ENCODE results near the gene TOMM40L. TPM values are rescaled to one million over a fixed set of nuclear protein-coding genes. Genes with fewer than 3 reads are reported as not detected.
A peak's percentile ranks its signal among the peaks of the same experiment; 100 is the strongest.
"Not testable (repeated sequence)": the region's sequence is repeated elsewhere in the genome, so short reads cannot be mapped to it uniquely, and the experiment has no call there.

Gene TOMM40L
- total RNA-seq, 2 experiments from 2014 or later: 12.3 to 13.2 TPM

GRCh38 chr1:161255955-161256520, 30.2 kb downstream of the TOMM40L start:
- DNase-seq, POLR2A ChIA-PET, CTCF ChIA-PET, H3K4me3 Mint-ChIP-seq, H3K4me1 Mint-ChIP-seq, H3K27ac Mint-ChIP-seq, ATAC-seq: not testable (repeated sequence)
- intact Hi-C loops (cut with DNase I, micrococcal nuclease): loop anchor here in 1 of 2 experiments (2.0 kb wide), 1 partner anchor 13 kb away; no protein-coding TSS in a partner anchor
- Mint-ChIP-seq H3K9me3 (ENCODE audit: low read depth) (peaks cover 19% of the 10 kb centered on the region), H3K27me3 (peaks cover 42% of the 10 kb centered on the region), H3K36me3 (ENCODE audit: low read depth) (peaks cover 14% of the 10 kb centered on the region)

DNA sequence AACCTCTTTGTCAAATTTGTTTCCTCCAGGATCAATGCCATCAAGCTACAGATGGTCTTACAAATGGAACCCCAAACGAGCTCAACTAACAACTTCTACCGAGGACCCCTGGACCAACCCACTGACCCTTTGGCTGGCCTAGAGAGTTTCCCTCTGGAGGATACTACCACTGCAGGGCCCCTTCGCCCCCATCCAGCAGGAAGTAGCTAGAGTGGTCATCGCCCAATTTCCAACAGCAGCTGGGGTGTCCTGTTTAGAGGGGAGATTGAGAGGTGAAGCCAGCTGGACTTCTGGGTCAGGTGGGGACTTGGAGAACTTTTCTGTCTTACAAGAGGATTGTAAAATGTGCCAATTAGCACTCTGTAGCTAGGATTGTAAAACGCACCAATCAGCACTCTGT, 31.2 kb downstream of the TOMM40L start:
- H3K4me1 Mint-ChIP-seq; H3K27ac Mint-ChIP-seq; H3K4me3 Mint-ChIP-seq; ATAC-seq; intact Hi-C loops (cut with DNase I, micrococcal nuclease): not testable (repeated sequence)
- ChIA-PET POLR2A (interaction anchor here (0.6 kb wide), 1 partner anchor 128 kb away, joined by 6 read pairs; no protein-coding TSS in a partner anchor), CTCF (interaction anchor here (0.7 to 1.3 kb wide), 2 partner anchors 9 to 31 kb away, joined by 4 to 6 read pairs; partner anchors contain the start of gene TOMM40L)
- H3K9me3 Mint-ChIP-seq (ENCODE audit: low read depth): peaks cover 19% of the 10 kb centered on the region
- peaks cover 14% of the 10 kb centered on the region for H3K36me3 Mint-ChIP-seq (ENCODE audit: low read depth)
- peaks cover 52% of the 10 kb centered on the region for H3K27me3 Mint-ChIP-seq
- peak; percentile 35 for DNase-seq

DNA sequence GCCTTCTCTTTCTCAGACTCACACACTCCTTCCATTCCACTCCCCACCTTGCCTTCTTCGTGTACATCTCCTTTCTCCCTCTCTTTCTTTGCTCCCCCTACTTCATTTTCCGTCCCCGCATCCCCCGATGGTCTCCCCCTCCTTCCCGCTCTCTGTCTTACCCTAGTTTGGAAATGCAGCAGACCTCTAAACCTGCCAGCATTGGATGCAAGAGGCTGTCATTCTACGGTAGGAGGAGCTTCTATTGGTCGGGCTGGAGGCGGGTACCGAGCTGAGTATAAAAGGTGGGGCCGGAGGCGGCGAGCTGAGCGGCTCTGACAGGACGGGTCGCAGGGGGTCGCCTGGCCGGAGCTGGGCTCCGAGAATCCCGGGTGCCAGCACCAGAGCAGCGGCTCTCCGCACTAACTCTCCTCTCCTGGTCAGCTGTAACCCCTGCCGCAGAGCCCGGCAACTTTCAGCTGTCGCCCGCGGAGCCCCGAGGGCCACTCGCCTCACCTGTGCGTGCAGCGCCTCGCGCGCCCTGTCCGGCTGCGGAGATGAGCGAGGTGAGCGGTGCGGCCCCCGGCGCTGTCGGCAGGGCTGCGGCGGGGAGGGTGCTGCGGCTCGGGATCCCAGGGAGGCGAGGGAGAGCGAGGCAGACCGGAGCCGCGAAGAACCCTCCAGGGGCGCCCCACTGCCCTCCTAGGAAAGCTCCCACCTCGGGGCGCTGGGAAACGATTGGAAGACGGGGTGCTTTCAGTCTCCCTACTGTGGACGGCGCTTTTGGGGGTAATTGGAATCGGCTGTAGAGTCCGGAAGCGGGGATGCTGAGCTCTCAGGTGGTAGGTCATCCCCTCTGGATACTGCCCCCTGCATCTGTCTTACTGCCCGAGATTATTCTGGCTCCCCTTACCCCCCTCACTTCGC, 32.8 kb downstream of the TOMM40L start, which contains the start of gene PCP4L1:
Gene PCP4L1, plus strand, starts transcription at position 307 of the 906 bp plus-strand sequence. Its CDS starts 230 bp downstream, at position 537.
- Mint-ChIP-seq H3K27ac (no peak within 1 kb of the TSS), H3K27me3 (peaks cover 56% of the 10 kb centered on the region)
- CTCF ChIA-PET: interaction anchor here (0.6 to 1.3 kb wide), 6 partner anchors 9 to 43 kb away, joined by 3 to 9 read pairs (median 4); no protein-coding TSS in a partner anchor

GRCh38 chr1:161259345-161259702, 33.5 kb downstream of the TOMM40L start:
- Mint-ChIP-seq H3K27ac (no peak overlapping the region), H3K4me1 (peaks cover 8% of the 10 kb centered on the region), H3K27me3 (peaks cover 56% of the 10 kb centered on the region), H3K36me3 (ENCODE audit: low read depth) (peaks cover 14% of the 10 kb centered on the region), H3K4me3 (peak overlapping the region; percentile 56), H3K9me3 (ENCODE audit: low read depth) (peaks cover 19% of the 10 kb centered on the region)
- CTCF ChIA-PET: interaction anchor here (0.6 to 1.7 kb wide), 3 partner anchors 31 to 122 kb away, joined by 3 to 4 read pairs (median 3); no protein-coding TSS in a partner anchor
- POLR2A ChIA-PET: no interaction called here
- no peak for DNase-seq
- no peak for ATAC-seq
- intact Hi-C loops (cut with DNase I, micrococcal nuclease): no loop called here

More for the DNA sequence above, 32.8 kb downstream of the TOMM40L start, which contains the start of gene PCP4L1:
- Mint-ChIP-seq H3K9me3 (ENCODE audit: low read depth) (peaks cover 19% of the 10 kb centered on the region), H3K4me1 (peaks cover 8% of the 10 kb centered on the region), H3K4me3 (peak within 1 kb of the TSS; percentile 56), H3K36me3 (ENCODE audit: low read depth) (peaks cover 14% of the 10 kb centered on the region)
- POLR2A ChIA-PET: no interaction called here
- intact Hi-C loops (cut with DNase I, micrococcal nuclease): no loop called here
- peak; percentile 96 for ATAC-seq
- DNase-seq: peak; percentile 70

DNA sequence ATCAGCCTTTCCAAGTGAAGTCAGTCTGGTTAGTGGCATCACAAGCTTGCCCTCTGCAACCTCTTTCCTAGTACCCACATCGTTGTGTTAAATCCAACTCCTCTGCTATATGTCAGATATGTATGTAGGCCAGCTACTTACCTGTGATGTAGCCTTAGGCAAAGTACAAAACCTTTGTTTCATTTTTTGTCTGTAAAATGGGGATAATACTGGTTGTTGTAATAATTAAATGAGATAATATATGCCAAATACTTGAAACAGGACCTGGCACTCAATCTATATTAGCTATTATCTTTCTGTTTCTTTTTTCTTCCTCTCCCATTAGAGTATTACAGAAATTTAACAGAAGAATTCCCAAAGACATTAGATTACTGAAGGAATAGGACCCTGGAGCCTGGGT, 33.9 kb downstream of the TOMM40L start:
- POLR2A ChIA-PET: no interaction called here
- H3K27me3 Mint-ChIP-seq: peaks cover 56% of the 10 kb centered on the region

DNA sequence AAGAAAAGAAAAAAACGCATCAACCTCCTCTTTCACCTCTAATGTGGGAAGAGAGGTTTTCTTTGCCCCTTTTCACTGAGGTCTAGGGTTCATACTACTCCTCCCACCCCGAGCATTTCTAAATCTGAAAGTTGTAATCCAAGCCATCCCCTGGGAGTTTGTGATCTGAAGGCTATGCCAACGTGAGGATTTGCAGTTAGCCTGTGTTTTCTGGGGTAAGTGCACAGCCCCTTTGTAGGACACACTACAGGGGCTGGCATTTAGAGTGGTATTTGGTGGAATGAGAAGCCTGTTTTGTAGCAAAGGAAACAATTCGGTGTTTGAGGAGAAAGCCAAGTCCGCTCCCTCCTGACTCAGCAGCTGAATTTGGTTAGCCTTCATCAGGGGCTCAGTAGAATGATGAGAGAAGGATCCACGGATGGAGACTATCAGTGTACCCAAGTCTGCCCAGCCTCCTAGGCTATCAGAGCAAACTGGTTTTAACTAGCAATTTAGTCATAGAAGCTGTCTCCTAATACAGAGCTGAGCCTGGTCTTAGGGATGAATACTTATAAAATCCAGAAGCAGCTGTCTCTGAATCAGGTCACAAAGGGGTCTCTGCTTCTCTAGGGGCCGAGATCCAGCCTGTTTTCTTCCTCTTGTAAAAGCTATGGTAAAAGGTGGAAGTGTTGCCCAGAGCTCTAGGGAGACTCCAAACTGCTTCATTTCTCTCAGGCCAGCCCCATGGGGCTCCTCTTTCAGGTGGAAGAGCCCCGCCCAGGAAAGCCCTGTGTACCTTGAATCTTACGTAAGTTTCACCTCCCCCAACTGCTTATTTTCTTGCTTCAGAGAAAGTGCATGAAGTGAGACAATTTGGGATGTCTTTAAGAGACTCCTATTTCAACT, 34.8 kb downstream of the TOMM40L start:
- DNase-seq (no peak), ATAC-seq (no peak)
- POLR2A ChIA-PET: no interaction called here
- Mint-ChIP-seq H3K27ac (no peak overlapping the region), H3K4me3 (no peak overlapping the region), H3K4me1 (peaks cover 8% of the 10 kb centered on the region), H3K36me3 (ENCODE audit: low read depth) (peaks cover 14% of the 10 kb centered on the region), H3K27me3 (peaks cover 54% of the 10 kb centered on the region), H3K9me3 (ENCODE audit: low read depth) (peaks cover 19% of the 10 kb centered on the region)
- CTCF ChIA-PET: interaction anchor here (0.6 to 1.7 kb wide), 5 partner anchors 11 to 121 kb away, joined by 3 to 5 read pairs (median 3); no protein-coding TSS in a partner anchor
- intact Hi-C loops (cut with DNase I, micrococcal nuclease): no loop called here

More for the DNA sequence above, 33.9 kb downstream of the TOMM40L start:
- CTCF ChIA-PET: interaction anchor here (0.6 to 1.7 kb wide), 5 partner anchors 30 to 122 kb away, joined by 3 to 4 read pairs (median 3); no protein-coding TSS in a partner anchor
- intact Hi-C loops (cut with DNase I, micrococcal nuclease): no loop called here
- Mint-ChIP-seq H3K9me3 (ENCODE audit: low read depth) (peaks cover 19% of the 10 kb centered on the region), H3K4me3 (no peak overlapping the region), H3K4me1 (peaks cover 8% of the 10 kb centered on the region), H3K36me3 (ENCODE audit: low read depth) (peaks cover 14% of the 10 kb centered on the region), H3K27ac (no peak overlapping the region)
- no peak for DNase-seq
- no peak for ATAC-seq

GRCh38 chr1:161261261-161262235, 35.7 kb downstream of the TOMM40L start:
- Mint-ChIP-seq H3K36me3 (ENCODE audit: low read depth) (peaks cover 14% of the 10 kb centered on the region), H3K27ac (no peak overlapping the region), H3K4me3 (no peak overlapping the region), H3K4me1 (peaks cover 8% of the 10 kb centered on the region), H3K27me3 (peaks cover 49% of the 10 kb centered on the region), H3K9me3 (ENCODE audit: low read depth) (peaks cover 17% of the 10 kb centered on the region)
- intact Hi-C loops (cut with DNase I, micrococcal nuclease): no loop called here
- CTCF ChIA-PET: interaction anchor here (0.9 kb wide), 1 partner anchor 11 kb away, joined by 5 read pairs; no protein-coding TSS in a partner anchor
- POLR2A ChIA-PET: no interaction called here
- DNase-seq: no peak
- no peak for ATAC-seq

DNA sequence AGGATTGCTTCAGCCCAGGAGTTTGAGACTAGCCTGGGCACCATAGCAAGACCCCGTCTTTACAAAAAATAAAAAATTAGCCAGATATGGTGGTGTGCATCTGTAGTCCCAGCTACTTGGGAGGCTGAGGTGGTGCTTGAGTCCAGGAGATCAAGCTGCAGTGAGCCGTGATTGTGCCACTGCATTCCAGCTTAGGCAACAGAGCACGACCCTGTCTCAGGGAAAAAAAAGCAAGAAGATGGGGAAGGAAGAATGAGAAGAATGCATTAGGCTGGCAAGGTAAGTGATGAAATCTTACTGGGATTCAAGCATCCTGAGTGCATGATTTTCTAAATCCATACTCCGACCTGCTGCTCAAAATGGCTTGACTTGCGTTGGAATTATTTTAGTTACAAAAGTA, 39.4 kb downstream of the TOMM40L start:
- POLR2A ChIA-PET: no interaction called here
- H3K4me3 Mint-ChIP-seq: no peak overlapping the region
- intact Hi-C loops (cut with DNase I, micrococcal nuclease): no loop called here

DNA sequence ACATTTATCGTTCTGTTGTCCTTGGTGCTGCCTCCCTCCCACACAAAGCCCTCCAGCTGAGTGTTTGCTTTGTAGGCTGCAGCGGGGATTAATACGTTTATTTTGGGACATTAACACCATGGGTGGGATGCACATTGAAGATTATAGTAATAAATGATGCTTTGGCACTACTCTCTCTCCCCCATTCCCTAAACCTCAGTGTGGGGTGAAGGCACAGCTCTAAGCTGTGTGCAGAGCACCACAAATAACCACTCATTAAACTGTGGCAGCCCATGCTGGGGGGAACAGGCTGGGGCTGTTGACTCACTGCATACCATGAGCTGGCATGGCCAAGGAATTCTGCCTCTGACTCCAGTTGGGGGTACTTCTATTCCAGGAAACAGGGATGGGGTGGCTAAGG, 40.3 kb downstream of the TOMM40L start:
- DNase-seq (no peak), ATAC-seq (no peak)
- Mint-ChIP-seq H3K27me3 (peaks cover 14% of the 10 kb centered on the region), H3K4me1 (no peaks in the 10 kb centered on the region), H3K36me3 (ENCODE audit: low read depth) (no peaks in the 10 kb centered on the region), H3K9me3 (ENCODE audit: low read depth) (no peaks in the 10 kb centered on the region), H3K27ac (no peak overlapping the region), H3K4me3 (no peak overlapping the region)
- POLR2A ChIA-PET: no interaction called here
- intact Hi-C loops (cut with DNase I, micrococcal nuclease): no loop called here
- CTCF ChIA-PET: interaction anchor here (0.8 to 1.2 kb wide), 2 partner anchors 14 to 41 kb away, joined by 4 to 5 read pairs; partner anchors contain the start of gene TOMM40L

More for the DNA sequence above, 39.4 kb downstream of the TOMM40L start:
- Mint-ChIP-seq H3K9me3 (ENCODE audit: low read depth) (no peaks in the 10 kb centered on the region), H3K27ac (no peak overlapping the region), H3K36me3 (ENCODE audit: low read depth) (no peaks in the 10 kb centered on the region), H3K27me3 (peaks cover 20% of the 10 kb centered on the region), H3K4me1 (no peaks in the 10 kb centered on the region)
- CTCF ChIA-PET: interaction anchor here (0.7 kb wide), 1 partner anchor 26 kb away, joined by 3 read pairs; no protein-coding TSS in a partner anchor
- DNase-seq (no peak), ATAC-seq (no peak)

DNA sequence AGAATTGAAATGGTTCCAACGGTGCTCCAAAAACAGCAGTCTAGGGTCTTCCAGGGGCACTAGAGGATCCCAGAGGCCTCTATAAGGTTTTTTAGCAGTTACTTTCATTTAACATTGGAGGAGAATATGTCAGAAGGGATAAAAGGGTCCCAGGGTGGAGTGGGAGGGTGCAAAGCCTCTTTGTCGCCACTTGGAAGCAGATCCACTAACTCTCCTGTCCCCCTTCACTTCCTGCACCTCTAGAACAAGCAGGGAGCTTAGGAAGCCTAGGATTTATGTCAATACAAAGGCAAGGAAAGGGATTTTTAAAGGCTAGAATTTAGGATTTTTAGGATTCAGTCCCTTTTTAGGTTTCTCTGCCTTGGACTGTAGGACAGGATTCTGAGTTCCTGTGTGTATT, 41.0 kb downstream of the TOMM40L start:
- H3K27me3 Mint-ChIP-seq: peaks cover 8% of the 10 kb centered on the region
- H3K4me1 Mint-ChIP-seq: no peaks in the 10 kb centered on the region
- CTCF ChIA-PET: interaction anchor here (0.6 to 1.2 kb wide), 3 partner anchors 8 to 41 kb away, joined by 3 to 5 read pairs (median 4); partner anchors contain the start of genes PCP4L1 and TOMM40L
- intact Hi-C loops (cut with DNase I, micrococcal nuclease): no loop called here
- DNase-seq: no peak
- H3K9me3 Mint-ChIP-seq (ENCODE audit: low read depth): no peaks in the 10 kb centered on the region
- H3K27ac Mint-ChIP-seq: no peak overlapping the region
- ATAC-seq: no peak
- no peak overlapping the region for H3K4me3 Mint-ChIP-seq
- POLR2A ChIA-PET: no interaction called here
- H3K36me3 Mint-ChIP-seq (ENCODE audit: low read depth): no peaks in the 10 kb centered on the region
